OCI-LY3 (cell line): Measurements from ENCODE around the gene CHD5.

Experiments
- H2AFZ ChIP-seq: fragments of 200-600, 300-600 bp; shearing (Covaris generic); 2 replicates; pipeline ENCODE4 v1.6.0; 2014; ENCODE audit warnings: antibody characterized with exemption, low read depth, low read length
- H3K27ac ChIP-seq: fragments of 200-600, 300-600 bp; sonication (generic); 2 replicates; pipeline ENCODE4 v1.5.1; 2014; ENCODE audit warnings: mild to moderate bottlenecking, low read length, moderate library complexity, mixed read lengths
- H3K27me3 ChIP-seq: fragments of 200-600, 300-600 bp; sonication (generic); 2 replicates; pipeline ENCODE4 v1.6.1; 2014; ENCODE audit warnings: low read depth, low read length, mixed read lengths
- H3K36me3 ChIP-seq: fragments of 200-600, 300-600 bp; sonication (generic); replicated peaks from 2 replicates; pipeline ENCODE3; 2014; ENCODE audit warnings: low read depth, low read length, mixed read lengths
- H3K4me1 ChIP-seq: fragments of 300-600, 200-600 bp; sonication (generic); 2 replicates; pipeline ENCODE4 v1.6.1; 2014; ENCODE audit warnings: low read length, mixed read lengths
- H3K4me2 ChIP-seq: fragments of 200-600, 300-600 bp; sonication (generic); 2 replicates; pipeline ENCODE4 v1.6.1; 2014; ENCODE audit warnings: low read length, mixed read lengths
- H3K4me3 ChIP-seq: fragments of 300-600, 200-600 bp; sonication (generic); 2 replicates; pipeline ENCODE4 v1.5.1; 2014; ENCODE audit warnings: antibody characterized with exemption, mild to moderate bottlenecking, low read length, moderate library complexity
- H3K79me2 ChIP-seq: fragments of 300-600, 200-600 bp; shearing (Covaris generic); 2 replicates; pipeline ENCODE4 v1.6.1; 2014; ENCODE audit warnings: mild to moderate bottlenecking, low read length, mixed read lengths
- H3K9ac ChIP-seq: fragments of 300-600, 200-600 bp; shearing (Covaris generic); 2 replicates; pipeline ENCODE4 v1.6.0; 2014; ENCODE audit warnings: mild to moderate bottlenecking, low read length, moderate library complexity
- H3K9me3 ChIP-seq: fragments of 200-600, 300-600 bp; shearing (Covaris generic); 2 replicates; pipeline ENCODE4 v1.6.1; 2014; ENCODE audit warnings: low read length, mixed read lengths; ENCODE audit not compliant: insufficient read depth
- H4K20me1 ChIP-seq: fragments of 200-600, 300-600 bp; sonication (generic); 2 replicates; pipeline ENCODE4 v1.6.1; 2016; ENCODE audit warnings: low read length, mixed read lengths; ENCODE audit not compliant: insufficient read depth
- CTCF ChIP-seq: fragments of 200-600, 300-600 bp; sonication (generic); IDR thresholded peaks from 2 replicates; pipeline ENCODE4 v1.5.1; 2014; ENCODE audit warnings: antibody characterized with exemption, low read length, low read depth
- EZH2phosphoT487 ChIP-seq: fragments of 200-600 bp; shearing (Covaris generic); IDR thresholded peaks from 2 replicates; pipeline ENCODE4 v1.6.1; 2018; ENCODE audit warnings: antibody characterized with exemption, mixed run types, low read depth

Gene CHD5

GRCh38 chr1:6098303-6099215, 81.6 kb downstream of the CHD5 start:
- no peak for TF ChIP-seq EZH2phosphoT487
- TF ChIP-seq CTCF: no peak
- H3K9me3 ChIP-seq: no peaks in the 10 kb centered on the region
- no peak overlapping the region for H3K4me3 ChIP-seq
- H2AFZ ChIP-seq: no peak overlapping the region
- H3K36me3 ChIP-seq: no peaks in the 10 kb centered on the region
- no peak overlapping the region for H3K4me2 ChIP-seq
- H3K79me2 ChIP-seq: no peaks in the 10 kb centered on the region
- H4K20me1 ChIP-seq: no peaks in the 10 kb centered on the region
- no peaks in the 10 kb centered on the region for H3K4me1 ChIP-seq
- no peak overlapping the region for H3K9ac ChIP-seq
- H3K27me3 ChIP-seq: no peaks in the 10 kb centered on the region
- H3K27ac ChIP-seq: no peak overlapping the region

GRCh38 chr1:6097824-6098223, 82.3 kb downstream of the CHD5 start:
- Histone ChIP-seq H3K27me3 (no peaks in the 10 kb centered on the region), H3K79me2 (no peaks in the 10 kb centered on the region), H3K4me1 (no peaks in the 10 kb centered on the region), H3K27ac (no peak overlapping the region), H3K9me3 (no peaks in the 10 kb centered on the region), H4K20me1 (no peaks in the 10 kb centered on the region), H3K9ac (no peak overlapping the region), H3K36me3 (no peaks in the 10 kb centered on the region), H3K4me3 (no peak overlapping the region), H3K4me2 (no peak overlapping the region), H2AFZ (no peak overlapping the region)
- TF ChIP-seq EZH2phosphoT487 (no peak), CTCF (no peak)

- Histone ChIP-seq H3K36me3 (no peaks in the 10 kb centered on the region), H3K9ac (no peak overlapping the region), H3K27me3 (no peaks in the 10 kb centered on the region), H3K27ac (no peak overlapping the region), H3K9me3 (no peaks in the 10 kb centered on the region), H3K4me1 (no peaks in the 10 kb centered on the region), H2AFZ (no peak overlapping the region), H4K20me1 (no peaks in the 10 kb centered on the region), H3K4me3 (no peak overlapping the region), H3K79me2 (no peaks in the 10 kb centered on the region), H3K4me2 (no peak overlapping the region)
- TF ChIP-seq EZH2phosphoT487: no peak
- no peak for TF ChIP-seq CTCF
Observed at GRCh38 chr1:6097117-6097595, 83.0 kb downstream of the CHD5 start.

GRCh38 chr1:6096243-6097116, 83.6 kb downstream of the CHD5 start:
- no peaks in the 10 kb centered on the region for H3K9me3 ChIP-seq
- no peaks in the 10 kb centered on the region for H3K4me1 ChIP-seq
- no peak overlapping the region for H3K9ac ChIP-seq
- H3K36me3 ChIP-seq: no peaks in the 10 kb centered on the region
- no peak for TF ChIP-seq CTCF
- TF ChIP-seq EZH2phosphoT487: no peak
- no peaks in the 10 kb centered on the region for H3K79me2 ChIP-seq
- no peak overlapping the region for H3K4me2 ChIP-seq
- no peaks in the 10 kb centered on the region for H4K20me1 ChIP-seq
- no peaks in the 10 kb centered on the region for H3K27me3 ChIP-seq
- H3K27ac ChIP-seq: no peak overlapping the region
- H2AFZ ChIP-seq: no peak overlapping the region
- H3K4me3 ChIP-seq: no peak overlapping the region
